PFSK-1 (cell line): ENCODE data around the gene AKT1.

ENCODE experiments used
- FOXP2 ChIP-seq: optimal IDR thresholded peaks from 2 replicates; pipeline ENCODE3; 2011; ENCODE audit warnings: borderline replicate concordance, control low read depth, inconsistent platforms; ENCODE audit not compliant: insufficient read depth; ENCODE audit errors: extremely low read length, extremely low read depth
- POLR2AphosphoS5 ChIP-seq: IDR thresholded peaks from 2 replicates; pipeline ENCODE4 v1.6.1; 2012; ENCODE audit warnings: low read depth, mild to moderate bottlenecking, control low read depth, low read length, moderate library complexity
- SIN3A ChIP-seq: IDR thresholded peaks from 2 replicates; pipeline ENCODE4 v1.6.1; 2012; ENCODE audit warnings: mild to moderate bottlenecking, low read length, moderate library complexity, borderline replicate concordance; ENCODE audit not compliant: insufficient read depth
- TAF1 ChIP-seq: IDR thresholded peaks from 2 replicates; pipeline ENCODE4 v1.6.1; 2012; ENCODE audit warnings: low read length, control low read depth, borderline replicate concordance; ENCODE audit not compliant: insufficient read depth
- TF ChIP-seq, protein P1 (sequence below), 2 experiments: IDR thresholded peaks; 2 replicates each; pipeline versions ENCODE4 v1.6.1 to v1.8.0; 2011 to 2012; ENCODE audit warnings: low read depth in 2 of 2, low read length in 2 of 2, control low read depth in 1 of 2, inconsistent platforms in 1 of 2, mild to moderate bottlenecking in 1 of 2, moderate library complexity in 1 of 2; ENCODE audit not compliant: insufficient read depth in 1 of 2

Gene AKT1

DNA sequence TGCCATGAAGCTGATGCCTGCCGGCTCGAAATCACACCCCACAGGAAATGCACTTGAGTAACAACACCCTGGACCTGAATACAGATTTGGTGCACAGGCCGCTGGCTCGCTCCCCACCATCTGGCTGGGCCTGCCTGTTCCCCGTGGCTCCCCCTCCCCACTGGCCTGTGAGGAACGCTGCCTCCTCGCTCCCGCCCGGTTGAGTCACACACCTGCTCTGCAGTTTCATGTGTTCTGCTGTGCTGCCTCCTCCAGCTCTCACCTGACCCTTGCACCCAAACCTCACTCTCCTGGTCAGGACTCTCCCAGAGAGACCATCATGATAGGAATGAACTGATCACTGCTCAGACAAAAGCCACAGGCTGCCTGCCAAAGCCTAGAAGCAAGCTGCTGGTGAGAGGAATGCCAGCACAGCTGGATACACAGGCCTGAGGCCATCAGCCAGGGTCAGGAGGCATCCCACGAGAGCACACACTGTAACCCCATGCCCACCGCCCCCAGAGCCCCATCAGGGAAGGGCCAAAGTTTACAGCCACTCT is 46.4 kb downstream of the AKT1 start:
- no peak for TF ChIP-seq SIN3A
- TF ChIP-seq POLR2AphosphoS5: no peak
- TF ChIP-seq FOXP2: no peak
- TF ChIP-seq TAF1: no peak
- TF ChIP-seq, protein P1, sequence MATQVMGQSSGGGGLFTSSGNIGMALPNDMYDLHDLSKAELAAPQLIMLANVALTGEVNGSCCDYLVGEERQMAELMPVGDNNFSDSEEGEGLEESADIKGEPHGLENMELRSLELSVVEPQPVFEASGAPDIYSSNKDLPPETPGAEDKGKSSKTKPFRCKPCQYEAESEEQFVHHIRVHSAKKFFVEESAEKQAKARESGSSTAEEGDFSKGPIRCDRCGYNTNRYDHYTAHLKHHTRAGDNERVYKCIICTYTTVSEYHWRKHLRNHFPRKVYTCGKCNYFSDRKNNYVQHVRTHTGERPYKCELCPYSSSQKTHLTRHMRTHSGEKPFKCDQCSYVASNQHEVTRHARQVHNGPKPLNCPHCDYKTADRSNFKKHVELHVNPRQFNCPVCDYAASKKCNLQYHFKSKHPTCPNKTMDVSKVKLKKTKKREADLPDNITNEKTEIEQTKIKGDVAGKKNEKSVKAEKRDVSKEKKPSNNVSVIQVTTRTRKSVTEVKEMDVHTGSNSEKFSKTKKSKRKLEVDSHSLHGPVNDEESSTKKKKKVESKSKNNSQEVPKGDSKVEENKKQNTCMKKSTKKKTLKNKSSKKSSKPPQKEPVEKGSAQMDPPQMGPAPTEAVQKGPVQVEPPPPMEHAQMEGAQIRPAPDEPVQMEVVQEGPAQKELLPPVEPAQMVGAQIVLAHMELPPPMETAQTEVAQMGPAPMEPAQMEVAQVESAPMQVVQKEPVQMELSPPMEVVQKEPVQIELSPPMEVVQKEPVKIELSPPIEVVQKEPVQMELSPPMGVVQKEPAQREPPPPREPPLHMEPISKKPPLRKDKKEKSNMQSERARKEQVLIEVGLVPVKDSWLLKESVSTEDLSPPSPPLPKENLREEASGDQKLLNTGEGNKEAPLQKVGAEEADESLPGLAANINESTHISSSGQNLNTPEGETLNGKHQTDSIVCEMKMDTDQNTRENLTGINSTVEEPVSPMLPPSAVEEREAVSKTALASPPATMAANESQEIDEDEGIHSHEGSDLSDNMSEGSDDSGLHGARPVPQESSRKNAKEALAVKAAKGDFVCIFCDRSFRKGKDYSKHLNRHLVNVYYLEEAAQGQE (IDR thresholded peaks at IDR 0.05; ENCODE audit: insufficient read depth in 1 of 2, low read depth in 2 of 2, low read length in 2 of 2): no peak

DNA sequence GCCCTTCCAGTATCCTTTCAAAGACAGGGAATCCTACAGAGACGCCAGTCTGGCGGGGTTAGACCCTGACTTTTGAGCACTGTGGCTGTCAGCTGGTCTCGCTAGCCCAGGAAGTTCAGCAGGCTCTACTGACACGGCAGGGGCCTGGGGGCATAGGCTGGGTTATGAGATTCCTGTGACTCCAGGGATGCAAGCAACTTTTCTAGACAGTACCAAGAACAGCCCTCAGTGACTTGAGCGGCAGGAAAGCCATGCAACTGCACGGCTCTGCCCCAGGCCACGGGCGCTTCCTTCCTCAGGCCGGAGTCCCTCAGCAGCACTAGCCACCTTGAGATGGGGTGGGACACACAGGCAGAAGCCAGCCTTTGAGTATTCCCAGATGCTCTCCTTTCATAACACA is 47.7 kb downstream of the AKT1 start:
- TF ChIP-seq, protein P1 (IDR thresholded peaks at IDR 0.05; ENCODE audit: insufficient read depth in 1 of 2, low read depth in 2 of 2, low read length in 2 of 2): no peak
- no peak for TF ChIP-seq SIN3A

DNA sequence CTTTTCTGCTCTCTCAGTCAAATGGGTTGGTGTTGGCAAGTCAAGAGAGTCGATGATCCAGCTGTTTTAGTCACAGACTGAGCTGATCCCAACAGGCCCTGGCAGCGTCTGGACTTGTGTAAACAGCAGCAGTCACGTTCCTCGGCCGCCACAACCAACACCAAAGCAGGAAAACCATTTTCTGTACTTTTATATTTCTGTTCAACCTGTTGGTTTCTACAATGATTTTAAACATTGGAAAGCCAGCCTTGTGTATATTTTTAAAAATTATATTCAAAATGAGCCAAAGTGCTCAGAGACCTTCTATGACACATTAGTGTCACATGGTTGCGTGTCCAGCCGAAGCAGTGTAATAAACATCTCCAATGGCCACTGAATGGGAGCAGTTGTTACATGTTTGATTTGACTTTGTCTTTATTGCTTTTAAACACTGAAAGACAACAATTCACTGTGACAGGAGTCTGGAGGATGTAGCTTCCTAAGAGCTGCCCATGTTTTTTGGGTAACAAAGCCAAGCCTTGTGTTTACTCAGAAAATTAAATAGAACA is 48.5 kb downstream of the AKT1 start:
- no peak for TF ChIP-seq TAF1
- TF ChIP-seq, protein P1 (IDR thresholded peaks at IDR 0.05; ENCODE audit: insufficient read depth in 1 of 2, low read depth in 2 of 2, low read length in 2 of 2): no peak
- TF ChIP-seq SIN3A: no peak
- TF ChIP-seq FOXP2: no peak

DNA sequence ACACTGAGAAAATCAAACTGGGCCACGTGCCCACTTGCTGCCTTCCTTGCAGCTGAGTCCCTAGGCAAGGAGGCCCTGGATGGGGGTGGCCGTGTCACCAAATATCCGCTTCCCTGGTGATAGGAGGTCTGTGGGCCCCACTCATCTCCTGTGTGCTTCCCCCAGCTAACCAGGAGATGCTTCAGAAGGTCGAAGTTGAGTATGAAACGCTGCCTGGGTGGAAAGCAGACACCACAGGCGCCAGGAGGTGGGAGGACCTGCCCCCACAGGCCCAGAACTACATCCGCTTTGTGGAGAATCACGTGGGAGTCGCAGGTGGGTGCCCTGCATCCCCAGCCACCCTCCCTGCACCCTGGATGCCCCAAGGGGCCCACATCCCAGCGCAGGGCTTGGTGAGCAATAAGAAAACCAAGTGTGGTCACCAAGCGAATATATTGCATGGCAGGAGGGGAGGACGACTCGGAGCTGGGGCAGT is 49.4 kb downstream of the AKT1 start:
- TF ChIP-seq FOXP2: no peak
- TF ChIP-seq POLR2AphosphoS5: no peak
- TF ChIP-seq, protein P1 (IDR thresholded peaks at IDR 0.05; ENCODE audit: insufficient read depth in 1 of 2, low read depth in 2 of 2, low read length in 2 of 2): no peak
- no peak for TF ChIP-seq SIN3A
- no peak for TF ChIP-seq TAF1

DNA sequence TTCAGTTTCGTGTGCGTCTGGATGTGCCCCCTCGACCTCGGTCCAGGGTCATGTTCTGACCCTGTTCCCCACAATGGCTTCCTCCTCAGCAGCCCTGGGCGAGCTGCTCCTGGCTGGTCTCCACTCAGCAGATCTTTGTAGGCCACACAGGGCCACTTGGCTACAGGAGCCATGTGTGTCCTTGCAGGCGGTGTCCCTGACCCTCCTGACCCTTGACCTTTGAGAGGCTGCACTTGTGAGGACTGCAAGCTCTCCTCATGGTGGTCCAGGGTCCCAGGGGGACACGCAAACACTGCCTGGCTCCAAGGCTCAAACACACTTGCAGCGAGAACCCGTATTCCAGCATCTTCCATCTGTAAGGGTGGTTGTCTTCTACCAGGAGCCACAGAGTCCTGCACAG is 50.1 kb downstream of the AKT1 start:
- TF ChIP-seq SIN3A: no peak
- TF ChIP-seq POLR2AphosphoS5: no peak
- no peak for TF ChIP-seq TAF1
- TF ChIP-seq, protein P1 (IDR thresholded peaks at IDR 0.05; ENCODE audit: insufficient read depth in 1 of 2, low read depth in 2 of 2, low read length in 2 of 2): no peak
- no peak for TF ChIP-seq FOXP2
